ENCODE measurements around the gene PTPRM.

The PTPRM gene

GRCh38 chr18:8374676-8375075, 807.6 kb downstream of the PTPRM start:
- Histone ChIP-seq H3K4me3 (IDR thresholded peaks at IDR 0.05; ENCODE audit: insufficient read depth, low read depth, low read length) (no peak overlapping the region), H3K27me3 (ENCODE audit: insufficient read depth, low read depth) (no peaks in the 10 kb centered on the region), H3K36me3 (ENCODE audit: insufficient read depth) (no peaks in the 10 kb centered on the region), H4K20me1 (ENCODE audit: insufficient read depth) (no peaks in the 10 kb centered on the region), H2AFZ (ENCODE audit: low read depth) (no peak overlapping the region), H3K4me1 (ENCODE audit: low read depth, poor library complexity, severe bottlenecking) (no peaks in the 10 kb centered on the region), H3K4me2 (no peak overlapping the region), H3K27ac (no peak overlapping the region), H3K79me2 (ENCODE audit: insufficient read depth, low read depth) (no peaks in the 10 kb centered on the region), H3K9ac (no peak overlapping the region)
- no peak for TF ChIP-seq CTCF (conservative IDR thresholded peaks at IDR 0.05; ENCODE audit: low read depth, low read length)

- Histone ChIP-seq H3K4me1 (ENCODE audit: low read depth, poor library complexity, severe bottlenecking) (no peaks in the 10 kb centered on the region), H3K9ac (no peak overlapping the region), H3K36me3 (ENCODE audit: insufficient read depth) (no peaks in the 10 kb centered on the region), H4K20me1 (ENCODE audit: insufficient read depth) (no peaks in the 10 kb centered on the region), H3K4me2 (no peak overlapping the region), H3K27ac (no peak overlapping the region), H3K4me3 (IDR thresholded peaks at IDR 0.05; ENCODE audit: insufficient read depth, low read depth, low read length) (no peak overlapping the region), H2AFZ (ENCODE audit: low read depth) (no peak overlapping the region), H3K79me2 (ENCODE audit: insufficient read depth, low read depth) (no peaks in the 10 kb centered on the region), H3K27me3 (ENCODE audit: insufficient read depth, low read depth) (no peaks in the 10 kb centered on the region)
- no peak for TF ChIP-seq CTCF (conservative IDR thresholded peaks at IDR 0.05; ENCODE audit: low read depth, low read length)
These were observed 808.1 kb downstream of the PTPRM start for GRCh38 chr18:8375249-8375648.

- Histone ChIP-seq H3K27me3 (ENCODE audit: insufficient read depth, low read depth) (no peaks in the 10 kb centered on the region), H3K27ac (no peak overlapping the region), H3K4me2 (no peak overlapping the region), H4K20me1 (ENCODE audit: insufficient read depth) (no peaks in the 10 kb centered on the region), H3K9ac (no peak overlapping the region), H3K36me3 (ENCODE audit: insufficient read depth) (no peaks in the 10 kb centered on the region), H2AFZ (ENCODE audit: low read depth) (no peak overlapping the region), H3K79me2 (ENCODE audit: insufficient read depth, low read depth) (no peaks in the 10 kb centered on the region), H3K4me1 (ENCODE audit: low read depth, poor library complexity, severe bottlenecking) (no peaks in the 10 kb centered on the region), H3K4me3 (IDR thresholded peaks at IDR 0.05; ENCODE audit: insufficient read depth, low read depth, low read length) (no peak overlapping the region)
- no peak for TF ChIP-seq CTCF (conservative IDR thresholded peaks at IDR 0.05; ENCODE audit: low read depth, low read length)
These were observed 809.0 kb downstream of the PTPRM start for GRCh38 chr18:8376113-8376512.

- no peak overlapping the region for H3K9ac ChIP-seq
- H3K79me2 ChIP-seq (ENCODE audit: insufficient read depth, low read depth): no peaks in the 10 kb centered on the region
- no peaks in the 10 kb centered on the region for H3K4me1 ChIP-seq (ENCODE audit: low read depth, poor library complexity, severe bottlenecking)
- H3K4me2 ChIP-seq: no peak overlapping the region
- no peak for TF ChIP-seq CTCF (conservative IDR thresholded peaks at IDR 0.05; ENCODE audit: low read depth, low read length)
- no peak overlapping the region for H3K4me3 ChIP-seq (IDR thresholded peaks at IDR 0.05; ENCODE audit: insufficient read depth, low read depth, low read length)
- no peaks in the 10 kb centered on the region for H3K27me3 ChIP-seq (ENCODE audit: insufficient read depth, low read depth)
- H4K20me1 ChIP-seq (ENCODE audit: insufficient read depth): no peaks in the 10 kb centered on the region
- no peak overlapping the region for H3K27ac ChIP-seq
- no peak overlapping the region for H2AFZ ChIP-seq (ENCODE audit: low read depth)
- no peaks in the 10 kb centered on the region for H3K36me3 ChIP-seq (ENCODE audit: insufficient read depth)
These were observed 812.2 kb downstream of the PTPRM start for GRCh38 chr18:8379187-8379941.

All from KMS-11 (cell line).